Panc1 (cell line): Measurements from ENCODE around the gene DHRSX. TPM values are rescaled to one million over a fixed set of nuclear protein-coding genes. Genes with fewer than 3 reads are reported as not detected.

Source experiments
- ATAC-seq: fragments of 200-7000 bp; cut with Tn5 transposase; 2 replicates; pipeline ENCODE4 v1.9.1; 2020; ENCODE audit warnings: mild to moderate bottlenecking, moderate library complexity
- BruUV-seq: library from RNA; stranded (reverse); fragments of 400-500 nt; replicated peaks from 2 replicates; lab custom pipeline; 2021; lab: Mats Ljungman, UMichigan
- CTCF ChIA-PET: fragments of 300-600 bp; sonication (Branson Sonifier 250); formaldehyde crosslinking; loops from one replicate; lab custom pipeline; 2022; ENCODE audit warnings: antibody characterized with exemption; lab: Charles Lee
- POLR2A ChIA-PET: fragments of 300-600 bp; sonication (Branson Sonifier 250); formaldehyde crosslinking; loops from one replicate; lab custom pipeline; 2022; ENCODE audit warnings: antibody characterized with exemption; lab: Charles Lee
- DNase-seq: peaks from one replicate; pipeline ENCODE4 v3.0.0-alpha.2; 2010; ENCODE audit warnings: low read depth, low spot score
- H3K27ac ChIP-seq: 2 replicates; pipeline ENCODE4 v1.5.1; 2011; ENCODE audit warnings: mild to moderate bottlenecking, low read length, inconsistent platforms
- H3K27me3 ChIP-seq: fragments of 200-500 bp; sonication (Bioruptor generic); 2 replicates; pipeline ENCODE4 v1.6.0; 2014; ENCODE audit warnings: low read length, inconsistent platforms; ENCODE audit not compliant: control insufficient read depth, insufficient read depth
- H3K36me3 ChIP-seq: fragments of 200-500 bp; sonication (Bioruptor generic); 2 replicates; pipeline ENCODE4 v1.5.1; 2014; ENCODE audit warnings: inconsistent platforms, mild to moderate bottlenecking, low read length, moderate library complexity; ENCODE audit not compliant: control insufficient read depth, insufficient read depth
- H3K4me1 ChIP-seq: 2 replicates; pipeline ENCODE4 v1.5.1; 2011; ENCODE audit warnings: inconsistent platforms, mild to moderate bottlenecking, low read length, moderate library complexity; ENCODE audit not compliant: control insufficient read depth, insufficient read depth
- H3K4me3 ChIP-seq, 2 experiments: 2 replicates each; pipeline ENCODE4 v1.5.1; 2011 to 2012; ENCODE audit warnings: low read depth in 2 of 2, low read length in 2 of 2, mild to moderate bottlenecking in 2 of 2, inconsistent platforms in 1 of 2, moderate library complexity in 1 of 2
- H3K9me3 ChIP-seq: fragments of 200-500 bp; sonication (Bioruptor generic); 2 replicates; pipeline ENCODE4 v1.5.1; 2014; ENCODE audit warnings: low read depth, mild to moderate bottlenecking, inconsistent platforms, low read length, moderate library complexity; ENCODE audit not compliant: control insufficient read depth, insufficient read depth
- POLR2AphosphoS5 ChIP-seq: IDR thresholded peaks from 2 replicates; pipeline ENCODE4 v1.6.1; 2012; ENCODE audit warnings: mild to moderate bottlenecking, low read depth, low read length, moderate library complexity
- REST ChIP-seq, 2 experiments: IDR thresholded peaks; 2 replicates each; pipeline ENCODE4 v1.6.1; 2011 to 2012; ENCODE audit warnings: low read depth in 2 of 2, control low read depth in 1 of 2, low read length in 1 of 2, mild to moderate bottlenecking in 1 of 2, moderate library complexity in 1 of 2; ENCODE audit not compliant: insufficient read depth in 1 of 2
- SIN3A ChIP-seq: IDR thresholded peaks from 2 replicates; pipeline ENCODE4 v1.6.1; 2012; ENCODE audit warnings: low read depth, mild to moderate bottlenecking, low read length, moderate library complexity, borderline replicate concordance; ENCODE audit not compliant: insufficient read depth
- TCF7L2 ChIP-seq: IDR thresholded peaks from 2 replicates; pipeline ENCODE4 v1.6.1; 2011; ENCODE audit warnings: mild to moderate bottlenecking, low read depth, low read length, inconsistent platforms
- in situ Hi-C: cut with HindIII; loops from 2 replicates; pipeline ENCODE4 v1.10.0; 2016; ENCODE audit warnings: low sequenced_read_pairs, low pct_unique_long_range_greater_than_20kb
- intact Hi-C: fragments of 100-400 bp; cut with micrococcal nuclease; formaldehyde crosslinking; loops from one replicate; pipeline ENCODE4 v1.10.0; 2022; ENCODE audit not compliant: unreplicated experiment
- total RNA-seq: library from RNA; stranded (reverse); gene quantifications from one replicate; pipeline ENCODE4 v1.2.1, GENCODE V29; 2021; ENCODE audit not compliant: unreplicated experiment
- TF ChIP-seq, protein P1 (sequence below): fragments of 450-650 bp; IDR thresholded peaks from 2 replicates; pipeline ENCODE4 v1.5.1; 2017; ENCODE audit warnings: mild to moderate bottlenecking

Gene DHRSX
- total RNA-seq, 1 experiment from 2014 or later = 20.1 TPM

GRCh38 chrX:2425286-2426071 is 75.3 kb downstream of the DHRSX start:
- H3K4me1 ChIP-seq = no peaks in the 10 kb centered on the region
- CTCF ChIA-PET = no interaction called here
- no peaks in the 10 kb centered on the region for H3K36me3 ChIP-seq
- BruUV-seq = no TSS peak
- intact Hi-C loops (no loop called here), in situ Hi-C loops (no loop called here)
- no peak for DNase-seq
- H3K27ac ChIP-seq = no peak overlapping the region
- no peaks in the 10 kb centered on the region for H3K27me3 ChIP-seq
- H3K4me3 ChIP-seq = no peak overlapping the region
- TF ChIP-seq, protein P1, sequence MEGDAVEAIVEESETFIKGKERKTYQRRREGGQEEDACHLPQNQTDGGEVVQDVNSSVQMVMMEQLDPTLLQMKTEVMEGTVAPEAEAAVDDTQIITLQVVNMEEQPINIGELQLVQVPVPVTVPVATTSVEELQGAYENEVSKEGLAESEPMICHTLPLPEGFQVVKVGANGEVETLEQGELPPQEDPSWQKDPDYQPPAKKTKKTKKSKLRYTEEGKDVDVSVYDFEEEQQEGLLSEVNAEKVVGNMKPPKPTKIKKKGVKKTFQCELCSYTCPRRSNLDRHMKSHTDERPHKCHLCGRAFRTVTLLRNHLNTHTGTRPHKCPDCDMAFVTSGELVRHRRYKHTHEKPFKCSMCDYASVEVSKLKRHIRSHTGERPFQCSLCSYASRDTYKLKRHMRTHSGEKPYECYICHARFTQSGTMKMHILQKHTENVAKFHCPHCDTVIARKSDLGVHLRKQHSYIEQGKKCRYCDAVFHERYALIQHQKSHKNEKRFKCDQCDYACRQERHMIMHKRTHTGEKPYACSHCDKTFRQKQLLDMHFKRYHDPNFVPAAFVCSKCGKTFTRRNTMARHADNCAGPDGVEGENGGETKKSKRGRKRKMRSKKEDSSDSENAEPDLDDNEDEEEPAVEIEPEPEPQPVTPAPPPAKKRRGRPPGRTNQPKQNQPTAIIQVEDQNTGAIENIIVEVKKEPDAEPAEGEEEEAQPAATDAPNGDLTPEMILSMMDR = no peak
- no peak for TF ChIP-seq REST (IDR thresholded peaks at IDR 0.05; ENCODE audit: insufficient read depth in 1 of 2, low read depth in 2 of 2, low read length in 1 of 2)
- TF ChIP-seq SIN3A = no peak
- no peak for TF ChIP-seq POLR2AphosphoS5
- TF ChIP-seq TCF7L2 = no peak
- H3K9me3 ChIP-seq = no peaks in the 10 kb centered on the region
- no peak for ATAC-seq
- POLR2A ChIA-PET = no interaction called here

DNA sequence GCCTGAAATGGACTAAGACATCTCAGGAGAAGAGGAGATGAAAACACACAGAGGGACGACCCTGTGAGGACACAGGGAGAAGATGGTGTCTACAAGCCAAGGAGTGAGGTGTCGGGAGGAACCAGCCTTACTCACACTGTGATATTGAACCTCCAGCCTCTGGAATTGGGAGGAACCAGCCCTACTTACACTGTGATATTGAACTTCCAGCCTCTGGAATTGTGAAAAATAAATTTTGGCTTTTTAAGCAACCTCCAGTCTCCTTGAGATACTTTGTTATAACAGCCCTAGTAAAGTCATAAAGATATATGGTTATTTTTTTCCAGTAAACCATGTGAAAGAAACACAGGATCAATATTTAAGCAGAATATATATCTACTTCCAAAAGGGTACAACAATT is 76.5 kb downstream of the DHRSX start:
- Histone ChIP-seq H3K4me3 (no peak overlapping the region), H3K27ac (no peak overlapping the region), H3K9me3 (no peaks in the 10 kb centered on the region), H3K4me1 (no peaks in the 10 kb centered on the region), H3K36me3 (no peaks in the 10 kb centered on the region), H3K27me3 (no peaks in the 10 kb centered on the region)
- no TSS peak for BruUV-seq
- intact Hi-C loops (no loop called here), in situ Hi-C loops (no loop called here)
- no peak for DNase-seq
- TF ChIP-seq REST (IDR thresholded peaks at IDR 0.05; ENCODE audit: insufficient read depth in 1 of 2, low read depth in 2 of 2, low read length in 1 of 2) (no peak), TCF7L2 (no peak), SIN3A (no peak), POLR2AphosphoS5 (no peak)
- TF ChIP-seq, protein P1 = no peak
- POLR2A ChIA-PET = no interaction called here
- CTCF ChIA-PET = no interaction called here
- no peak for ATAC-seq
